ENCODE results near the gene LIPG. TPM values are rescaled to one million over a fixed set of nuclear protein-coding genes. Genes with fewer than 3 reads are reported as not detected.
"Not testable (repeated sequence)": the region's sequence is repeated elsewhere in the genome, so short reads cannot be mapped to it uniquely, and the experiment has no call there.

Gene LIPG
- total and polyA plus RNA-seq, 8 donors = 8.8 to 47.1 (median 14.7) TPM

DNA sequence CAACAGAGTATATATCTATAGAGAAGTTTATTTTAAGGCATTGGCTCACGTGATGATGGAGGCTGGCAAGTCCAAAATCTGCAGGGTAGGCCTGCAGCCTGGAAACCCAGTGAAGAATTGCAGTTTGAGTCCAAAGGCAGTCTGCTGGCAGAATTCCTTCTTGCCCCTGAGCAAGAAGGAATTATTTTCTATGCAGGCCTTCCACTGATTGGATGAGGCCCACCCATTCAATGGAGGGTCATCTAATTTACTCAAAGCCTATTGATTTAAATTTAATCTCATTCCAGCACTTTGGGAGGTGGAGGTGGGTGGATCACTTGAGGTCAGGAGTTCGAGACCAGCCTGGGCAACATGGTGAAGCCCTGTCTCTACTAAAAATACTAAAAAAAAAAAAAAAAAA, 44.4 kb upstream of the LIPG start:
- Histone ChIP-seq H3K27ac (no peak overlapping the region), H3K4me1 (no peaks in the 10 kb centered on the region), H3K27me3 (no peaks in the 10 kb centered on the region), H3K36me3 (no peaks in the 10 kb centered on the region), H3K9me3 (no peaks in the 10 kb centered on the region), H3K4me3 (no peak overlapping the region)
- no peak for DNase-seq
- ATAC-seq = no peak
- intact Hi-C loops (cut with DNase I) = no loop called here
- TF ChIP-seq, protein P1, sequence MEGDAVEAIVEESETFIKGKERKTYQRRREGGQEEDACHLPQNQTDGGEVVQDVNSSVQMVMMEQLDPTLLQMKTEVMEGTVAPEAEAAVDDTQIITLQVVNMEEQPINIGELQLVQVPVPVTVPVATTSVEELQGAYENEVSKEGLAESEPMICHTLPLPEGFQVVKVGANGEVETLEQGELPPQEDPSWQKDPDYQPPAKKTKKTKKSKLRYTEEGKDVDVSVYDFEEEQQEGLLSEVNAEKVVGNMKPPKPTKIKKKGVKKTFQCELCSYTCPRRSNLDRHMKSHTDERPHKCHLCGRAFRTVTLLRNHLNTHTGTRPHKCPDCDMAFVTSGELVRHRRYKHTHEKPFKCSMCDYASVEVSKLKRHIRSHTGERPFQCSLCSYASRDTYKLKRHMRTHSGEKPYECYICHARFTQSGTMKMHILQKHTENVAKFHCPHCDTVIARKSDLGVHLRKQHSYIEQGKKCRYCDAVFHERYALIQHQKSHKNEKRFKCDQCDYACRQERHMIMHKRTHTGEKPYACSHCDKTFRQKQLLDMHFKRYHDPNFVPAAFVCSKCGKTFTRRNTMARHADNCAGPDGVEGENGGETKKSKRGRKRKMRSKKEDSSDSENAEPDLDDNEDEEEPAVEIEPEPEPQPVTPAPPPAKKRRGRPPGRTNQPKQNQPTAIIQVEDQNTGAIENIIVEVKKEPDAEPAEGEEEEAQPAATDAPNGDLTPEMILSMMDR (IDR thresholded peaks at IDR 0.05) = no peak

DNA sequence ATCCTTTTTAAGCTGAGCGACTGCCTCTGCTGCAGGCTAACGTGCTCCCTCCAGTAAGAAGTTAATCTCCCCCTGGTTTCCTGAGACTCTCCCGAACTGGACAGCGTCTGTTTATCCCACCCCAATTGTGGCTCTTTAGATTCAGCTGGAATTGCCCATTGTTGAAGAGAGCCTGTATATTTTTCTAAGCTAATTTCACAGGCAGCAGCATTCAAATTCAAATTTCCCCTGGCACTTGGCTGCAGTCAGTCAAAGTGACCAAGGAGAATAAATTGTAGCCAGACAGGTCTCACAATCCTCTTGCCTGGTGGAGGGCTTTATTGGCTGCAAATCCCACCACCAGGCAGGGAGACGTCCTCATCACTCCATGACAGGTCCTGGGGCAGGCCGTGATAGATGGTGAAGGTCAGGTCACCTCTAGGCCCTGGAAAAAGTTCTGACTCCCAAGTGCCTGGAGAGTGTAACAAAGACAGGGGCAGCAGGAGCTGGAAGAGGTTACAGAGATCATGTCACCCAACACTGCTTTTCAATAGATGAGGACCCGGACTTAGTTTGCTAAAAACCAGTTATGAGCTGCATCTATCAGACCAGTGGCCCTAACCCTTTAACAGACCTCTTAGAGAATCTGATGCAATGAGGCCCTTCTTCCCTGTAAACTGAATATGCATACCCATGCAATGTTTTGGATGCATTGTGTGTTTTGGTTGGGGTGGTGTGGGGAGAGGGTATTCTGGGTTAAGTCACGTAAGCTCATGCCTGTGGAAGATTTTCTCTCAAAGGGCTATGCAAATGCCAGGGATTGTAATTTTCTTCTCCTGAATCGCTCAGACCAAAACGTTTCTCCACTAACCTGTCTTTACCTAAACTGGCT, 42.5 kb upstream of the LIPG start:
- intact Hi-C loops (cut with DNase I) = no loop called here
- DNase-seq (no peak), ATAC-seq (no peak)
- Histone ChIP-seq H3K4me3 (no peak overlapping the region), H3K4me1 (no peaks in the 10 kb centered on the region), H3K27ac (no peak overlapping the region), H3K27me3 (no peaks in the 10 kb centered on the region), H3K9me3 (no peaks in the 10 kb centered on the region), H3K36me3 (no peaks in the 10 kb centered on the region)
- TF ChIP-seq, protein P1 (IDR thresholded peaks at IDR 0.05) = no peak

DNA sequence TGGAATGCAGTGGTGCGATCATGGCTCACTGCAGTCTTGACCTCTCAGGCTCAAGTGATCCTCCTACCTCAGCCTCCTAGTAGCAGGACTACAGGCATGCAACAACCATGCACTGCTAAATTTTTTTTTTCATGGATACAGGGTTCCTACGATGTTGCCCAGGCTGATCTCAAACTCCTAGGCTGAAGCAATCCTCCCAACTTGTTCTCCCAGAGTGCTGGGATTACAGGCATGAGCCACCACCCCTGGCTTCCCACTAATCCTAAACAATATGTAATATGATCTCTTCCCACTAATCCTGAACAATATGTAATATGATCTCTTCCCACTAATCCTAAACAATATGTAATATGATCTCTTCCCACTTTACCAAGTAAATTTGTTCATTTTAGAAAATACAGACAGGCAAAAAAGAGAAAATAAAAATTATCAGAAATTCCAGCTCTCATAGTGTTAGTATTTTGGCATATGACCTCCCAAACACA, 41.2 kb upstream of the LIPG start:
- TF ChIP-seq, protein P1 (IDR thresholded peaks at IDR 0.05) = no peak
- intact Hi-C loops (cut with DNase I) = no loop called here
- Histone ChIP-seq H3K4me1 (no peaks in the 10 kb centered on the region), H3K27ac (no peak overlapping the region), H3K9me3 (no peaks in the 10 kb centered on the region), H3K27me3 (no peaks in the 10 kb centered on the region), H3K4me3 (no peak overlapping the region), H3K36me3 (no peaks in the 10 kb centered on the region)
- no peak for DNase-seq
- no peak for ATAC-seq

DNA sequence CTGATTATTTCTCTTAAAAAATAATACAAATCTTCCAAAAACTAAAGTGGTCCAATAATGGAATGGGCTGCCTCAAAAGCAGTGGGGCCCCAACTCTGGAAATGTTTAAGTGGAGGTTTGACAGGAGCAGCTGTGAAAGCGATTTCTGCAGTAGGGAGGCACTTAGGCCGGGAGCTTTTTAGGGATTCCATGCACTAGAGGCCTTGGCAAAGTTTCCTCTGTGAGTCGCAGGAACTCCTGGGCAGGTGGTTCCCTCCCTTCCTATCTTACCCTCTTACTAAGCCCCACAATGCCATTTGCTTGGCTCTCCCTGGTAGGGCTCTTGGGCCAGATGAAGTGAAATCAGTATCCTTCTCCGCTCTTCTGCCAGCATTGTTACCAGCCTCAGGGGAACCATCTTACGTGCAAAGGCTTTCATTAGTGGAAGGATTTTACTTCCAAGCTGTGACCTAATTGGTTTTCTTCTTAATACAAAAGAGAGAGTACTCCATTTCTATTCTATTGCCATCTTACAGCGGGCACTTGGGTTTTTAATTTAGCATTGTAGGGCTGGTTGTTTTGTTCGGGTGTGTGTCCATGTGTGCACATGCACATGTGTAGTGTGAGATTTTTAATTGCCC, 40.5 kb upstream of the LIPG start:
- DNase-seq (no peak), ATAC-seq (no peak)
- TF ChIP-seq, protein P1 (IDR thresholded peaks at IDR 0.05) = no peak
- intact Hi-C loops (cut with DNase I) = no loop called here
- H3K9me3 ChIP-seq = no peaks in the 10 kb centered on the region
- H3K27ac ChIP-seq = no peak overlapping the region
- H3K36me3 ChIP-seq = no peaks in the 10 kb centered on the region
- no peaks in the 10 kb centered on the region for H3K27me3 ChIP-seq
- no peaks in the 10 kb centered on the region for H3K4me1 ChIP-seq
- no peak overlapping the region for H3K4me3 ChIP-seq

DNA sequence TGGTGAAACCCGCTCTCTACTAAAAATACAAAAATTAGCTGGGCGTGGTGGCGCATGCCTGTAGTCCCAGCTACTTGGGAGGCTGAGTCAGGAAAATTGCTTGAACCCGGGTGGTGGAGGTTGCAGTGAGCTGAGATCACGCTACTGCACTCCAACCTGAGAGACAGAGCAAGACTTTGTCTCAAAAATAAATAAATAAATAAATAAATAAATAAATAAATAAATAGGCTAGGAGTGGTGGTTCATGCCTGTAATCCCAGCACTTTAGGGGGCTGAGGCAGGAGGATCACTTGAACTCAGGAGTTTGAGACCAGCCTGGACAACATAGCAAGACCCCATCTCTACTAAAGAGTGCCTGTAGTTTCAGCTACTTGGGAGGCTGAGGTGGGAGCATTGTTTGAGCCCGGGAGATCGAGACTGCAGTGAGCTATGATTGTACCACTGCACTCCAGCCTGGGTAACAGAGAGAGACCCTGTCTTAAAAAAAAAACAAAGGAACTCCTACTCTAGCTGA, 38.2 kb upstream of the LIPG start:
- H3K27ac ChIP-seq; H3K27me3 ChIP-seq; intact Hi-C loops (cut with DNase I); ATAC-seq; H3K36me3 ChIP-seq; H3K4me1 ChIP-seq; H3K9me3 ChIP-seq; DNase-seq; H3K4me3 ChIP-seq: not testable (repeated sequence)

Data from left lung (tissue), 10 donors.